Measurements from ENCODE around the gene FGFR2. TPM values are rescaled to one million over a fixed set of nuclear protein-coding genes. Genes with fewer than 3 reads are reported as not detected.

FGFR2 gene
- total RNA-seq, 1 experiment from 2014 or later = 5.7 TPM

DNA sequence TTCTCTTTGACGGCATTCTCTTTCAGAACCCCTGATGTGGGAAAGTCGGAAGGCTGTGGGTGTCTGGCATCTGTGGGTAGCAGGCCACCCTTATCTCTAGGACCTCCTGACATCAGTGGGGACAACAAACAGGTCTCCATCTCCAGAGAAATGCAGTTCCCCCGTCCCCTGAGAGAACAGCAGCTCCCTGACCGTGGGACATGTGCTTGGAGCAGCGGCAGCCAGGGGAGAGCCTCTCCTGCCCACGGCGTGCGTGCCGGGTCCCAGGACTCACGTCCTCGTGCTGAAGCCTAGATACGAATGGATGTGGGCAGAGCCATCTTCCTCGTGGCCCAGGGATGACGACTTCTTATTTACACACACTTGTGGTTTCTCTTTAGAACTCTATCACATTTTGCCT lies 133.0 kb downstream of the FGFR2 start:
- TF ChIP-seq, protein P1, sequence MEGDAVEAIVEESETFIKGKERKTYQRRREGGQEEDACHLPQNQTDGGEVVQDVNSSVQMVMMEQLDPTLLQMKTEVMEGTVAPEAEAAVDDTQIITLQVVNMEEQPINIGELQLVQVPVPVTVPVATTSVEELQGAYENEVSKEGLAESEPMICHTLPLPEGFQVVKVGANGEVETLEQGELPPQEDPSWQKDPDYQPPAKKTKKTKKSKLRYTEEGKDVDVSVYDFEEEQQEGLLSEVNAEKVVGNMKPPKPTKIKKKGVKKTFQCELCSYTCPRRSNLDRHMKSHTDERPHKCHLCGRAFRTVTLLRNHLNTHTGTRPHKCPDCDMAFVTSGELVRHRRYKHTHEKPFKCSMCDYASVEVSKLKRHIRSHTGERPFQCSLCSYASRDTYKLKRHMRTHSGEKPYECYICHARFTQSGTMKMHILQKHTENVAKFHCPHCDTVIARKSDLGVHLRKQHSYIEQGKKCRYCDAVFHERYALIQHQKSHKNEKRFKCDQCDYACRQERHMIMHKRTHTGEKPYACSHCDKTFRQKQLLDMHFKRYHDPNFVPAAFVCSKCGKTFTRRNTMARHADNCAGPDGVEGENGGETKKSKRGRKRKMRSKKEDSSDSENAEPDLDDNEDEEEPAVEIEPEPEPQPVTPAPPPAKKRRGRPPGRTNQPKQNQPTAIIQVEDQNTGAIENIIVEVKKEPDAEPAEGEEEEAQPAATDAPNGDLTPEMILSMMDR (IDR thresholded peaks at IDR 0.05) = no peak
- TF ChIP-seq TCF7L2 (IDR thresholded peaks at IDR 0.05; ENCODE audit: low read depth, low read length) (no peak), REST (IDR thresholded peaks at IDR 0.05; ENCODE audit: insufficient read depth in 1 of 2, low read depth in 2 of 2, low read length in 1 of 2) (no peak), POLR2AphosphoS5 (IDR thresholded peaks at IDR 0.05; ENCODE audit: low read depth, low read length) (no peak), SIN3A (IDR thresholded peaks at IDR 0.05; ENCODE audit: borderline replicate concordance, insufficient read depth, low read depth, low read length) (no peak)
- in situ Hi-C loops (cut with HindIII; ENCODE audit: low pct_unique_long_range_greater_than_20kb, low sequenced_read_pairs) (no loop called here), intact Hi-C loops (cut with micrococcal nuclease; ENCODE audit: unreplicated experiment) (no loop called here)
- CTCF ChIA-PET = no interaction called here
- no TSS peak for BruUV-seq (replicated peaks)
- H3K36me3 ChIP-seq (ENCODE audit: control insufficient read depth, insufficient read depth, low read length) = no peaks in the 10 kb centered on the region
- no peak overlapping the region for H3K4me3 ChIP-seq (ENCODE audit: low read depth in 2 of 2, low read length in 2 of 2)
- no peak overlapping the region for H3K27ac ChIP-seq (ENCODE audit: low read length)
- H3K27me3 ChIP-seq (ENCODE audit: control insufficient read depth, insufficient read depth, low read length) = no peaks in the 10 kb centered on the region
- no peaks in the 10 kb centered on the region for H3K4me1 ChIP-seq (ENCODE audit: control insufficient read depth, insufficient read depth, low read length)
- ATAC-seq (no peak), DNase-seq (ENCODE audit: low read depth, low spot score) (no peak)
- POLR2A ChIA-PET = no interaction called here
- H3K9me3 ChIP-seq (ENCODE audit: control insufficient read depth, insufficient read depth, low read depth, low read length) = no peaks in the 10 kb centered on the region

- no peaks in the 10 kb centered on the region for H3K27me3 ChIP-seq (ENCODE audit: control insufficient read depth, insufficient read depth, low read length)
- TF ChIP-seq SIN3A (IDR thresholded peaks at IDR 0.05; ENCODE audit: borderline replicate concordance, insufficient read depth, low read depth, low read length) (no peak), TCF7L2 (IDR thresholded peaks at IDR 0.05; ENCODE audit: low read depth, low read length) (no peak), REST (IDR thresholded peaks at IDR 0.05; ENCODE audit: insufficient read depth in 1 of 2, low read depth in 2 of 2, low read length in 1 of 2) (no peak), POLR2AphosphoS5 (IDR thresholded peaks at IDR 0.05; ENCODE audit: low read depth, low read length) (no peak)
- TF ChIP-seq, protein P1 (IDR thresholded peaks at IDR 0.05) = no peak
- ChIA-PET POLR2A (no interaction called here), CTCF (no interaction called here)
- ATAC-seq = no peak
- DNase-seq (ENCODE audit: low read depth, low spot score) = no peak
- no peaks in the 10 kb centered on the region for H3K9me3 ChIP-seq (ENCODE audit: control insufficient read depth, insufficient read depth, low read depth, low read length)
- H3K4me3 ChIP-seq (ENCODE audit: low read depth in 2 of 2, low read length in 2 of 2) = no peak overlapping the region
- no peaks in the 10 kb centered on the region for H3K4me1 ChIP-seq (ENCODE audit: control insufficient read depth, insufficient read depth, low read length)
- in situ Hi-C loops (cut with HindIII; ENCODE audit: low pct_unique_long_range_greater_than_20kb, low sequenced_read_pairs) = no loop called here
- no peaks in the 10 kb centered on the region for H3K36me3 ChIP-seq (ENCODE audit: control insufficient read depth, insufficient read depth, low read length)
- no peak overlapping the region for H3K27ac ChIP-seq (ENCODE audit: low read length)
- intact Hi-C loops (cut with micrococcal nuclease; ENCODE audit: unreplicated experiment) = no loop called here
- BruUV-seq (replicated peaks) = no TSS peak
These were observed 133.7 kb downstream of the FGFR2 start for GRCh38 chr10:121464517-121464916.

Measured in Panc1 (cell line).